Panc1 (cell line): ENCODE data around the gene SOWAHD.

ENCODE experiments used
- CTCF ChIP-seq: fragments of 450-650 bp; IDR thresholded peaks from 2 replicates; pipeline ENCODE4 v1.5.1; 2017; ENCODE audit warnings: mild to moderate bottlenecking
- TCF7L2 ChIP-seq: IDR thresholded peaks from 2 replicates; pipeline ENCODE4 v1.6.1; 2011; ENCODE audit warnings: mild to moderate bottlenecking, low read depth, low read length, inconsistent platforms

- TF ChIP-seq CTCF (no peak), TCF7L2 (no peak)
Observed at GRCh38 chrX:119757979-119758730, at the start of gene SOWAHD.
